H9 (cell line): ENCODE data around the gene TOGARAM2. TPM values are rescaled to one million over a fixed set of nuclear protein-coding genes. Genes with fewer than 3 reads are reported as not detected.

Source experiments
- DNase-seq: peaks from one replicate; pipeline ENCODE4 v3.0.0-alpha.2; 2017
- H2AFZ ChIP-seq: one replicate; pipeline ENCODE4 v1.6.1; 2013; ENCODE audit warnings: mild to moderate bottlenecking, low read length, control low read depth, moderate library complexity
- H2AK5ac ChIP-seq: 2 replicates; pipeline ENCODE4 v1.6.1; 2013; ENCODE audit warnings: low read length, control low read depth, mixed read lengths; ENCODE audit not compliant: insufficient read length
- H2BK120ac ChIP-seq: one replicate; pipeline ENCODE4 v1.6.1; 2013; ENCODE audit warnings: low read depth, mild to moderate bottlenecking, low read length, control low read depth, inconsistent platforms; ENCODE audit not compliant: poor library complexity, severe bottlenecking
- H2BK12ac ChIP-seq: 2 replicates; pipeline ENCODE4 v1.6.1; 2013; ENCODE audit warnings: low read length, control low read depth, mixed read lengths, low read depth; ENCODE audit not compliant: insufficient read length
- H2BK15ac ChIP-seq: 2 replicates; pipeline ENCODE4 v1.6.1; 2013; ENCODE audit warnings: low read depth, low read length, control low read depth
- H2BK20ac ChIP-seq: one replicate; pipeline ENCODE4 v1.6.1; 2013; ENCODE audit warnings: low read depth, mild to moderate bottlenecking, low read length, control low read depth, inconsistent platforms; ENCODE audit not compliant: poor library complexity, severe bottlenecking
- H2BK5ac ChIP-seq: 2 replicates; pipeline ENCODE4 v1.6.1; 2013; ENCODE audit warnings: low read length, control low read depth, mixed read lengths; ENCODE audit not compliant: insufficient read length
- H3K14ac ChIP-seq: 2 replicates; pipeline ENCODE4 v1.6.1; 2013; ENCODE audit warnings: low read length, control low read depth; ENCODE audit not compliant: insufficient read depth
- H3K18ac ChIP-seq: 2 replicates; pipeline ENCODE4 v1.6.1; 2013; ENCODE audit warnings: low read depth, mild to moderate bottlenecking, mixed read lengths, low read length, control low read depth; ENCODE audit not compliant: insufficient read length
- H3K23ac ChIP-seq: 2 replicates; pipeline ENCODE4 v1.6.1; 2013; ENCODE audit warnings: low read length, control low read depth, mixed read lengths, low read depth; ENCODE audit not compliant: insufficient read length
- H3K23me2 ChIP-seq: 2 replicates; pipeline ENCODE4 v1.6.1; 2013; ENCODE audit warnings: low read depth, mild to moderate bottlenecking, mixed read lengths, low read length, control low read depth; ENCODE audit not compliant: insufficient read length, poor library complexity, severe bottlenecking
- H3K27ac ChIP-seq: 2 replicates; pipeline ENCODE4 v1.5.1; 2013; ENCODE audit warnings: low read length, control low read depth, mixed read lengths, low read depth; ENCODE audit not compliant: insufficient read length
- H3K27me3 ChIP-seq: 2 replicates; pipeline ENCODE4 v1.6.1; 2013; ENCODE audit warnings: low read length, control low read depth, inconsistent platforms; ENCODE audit not compliant: insufficient read depth
- H3K4ac ChIP-seq: 2 replicates; pipeline ENCODE4 v1.6.1; 2013; ENCODE audit warnings: low read depth, mild to moderate bottlenecking, control low read depth, inconsistent platforms, low read length, moderate library complexity
- H3K4me1 ChIP-seq: 2 replicates; pipeline ENCODE4 v1.6.1; 2013; ENCODE audit warnings: low read length, control low read depth, inconsistent platforms; ENCODE audit not compliant: insufficient read depth
- H3K4me2 ChIP-seq: 2 replicates; pipeline ENCODE4 v1.6.1; 2013; ENCODE audit warnings: low read length, control low read depth, mixed read lengths; ENCODE audit not compliant: insufficient read length, insufficient read depth
- H3K56ac ChIP-seq: 2 replicates; pipeline ENCODE4 v1.6.1; 2013; ENCODE audit warnings: low read depth, mild to moderate bottlenecking, mixed read lengths, low read length, control low read depth; ENCODE audit not compliant: insufficient read length
- H3K79me1 ChIP-seq: 2 replicates; pipeline ENCODE4 v1.6.1; 2013; ENCODE audit warnings: low read depth, mild to moderate bottlenecking, moderate library complexity, low read length, control low read depth, inconsistent platforms; ENCODE audit not compliant: insufficient read depth, poor library complexity, severe bottlenecking
- H3K79me2 ChIP-seq: 2 replicates; pipeline ENCODE4 v1.6.1; 2013; ENCODE audit warnings: low read length, control low read depth, inconsistent platforms; ENCODE audit not compliant: insufficient read depth
- H3K9ac ChIP-seq: 2 replicates; pipeline ENCODE4 v1.6.1; 2013; ENCODE audit warnings: low read length, control low read depth, mixed read lengths; ENCODE audit not compliant: insufficient read length; ENCODE audit errors: extremely low read depth
- H3K9me3 ChIP-seq: one replicate; pipeline ENCODE4 v1.6.1; 2013; ENCODE audit warnings: low read depth, low read length, inconsistent platforms; ENCODE audit not compliant: control insufficient read depth
- H3T11ph ChIP-seq: one replicate; pipeline ENCODE4 v1.6.1; 2013; ENCODE audit warnings: mild to moderate bottlenecking, low read length, control low read depth, inconsistent platforms
- H4K20me1 ChIP-seq: one replicate; pipeline ENCODE4 v1.6.1; 2013; ENCODE audit not compliant: control insufficient read depth, insufficient read length, insufficient read depth
- H4K5ac ChIP-seq: 2 replicates; pipeline ENCODE4 v1.6.1; 2013; ENCODE audit warnings: low read depth, mild to moderate bottlenecking, mixed read lengths, low read length, control low read depth; ENCODE audit not compliant: insufficient read length
- H4K8ac ChIP-seq: replicated peaks from 2 replicates; pipeline ENCODE4 v1.6.1; 2013; ENCODE audit warnings: low read length, control low read depth, mixed read lengths, low read depth; ENCODE audit not compliant: insufficient read length
- H4K91ac ChIP-seq: 2 replicates; pipeline ENCODE4 v1.6.1; 2013; ENCODE audit warnings: low read depth, mild to moderate bottlenecking, moderate library complexity, mixed read lengths, low read length, control low read depth; ENCODE audit not compliant: insufficient read length
- H3K27ac Mint-ChIP-seq, 3 experiments: 2 replicates in 2 of 3; 3 replicates in 1 of 3; pipeline ENCODE4 v1.8.0; 2020 to 2021; ENCODE audit warnings: mixed read lengths in 3 of 3, mild to moderate bottlenecking in 1 of 3, moderate library complexity in 1 of 3
- H3K27me3 Mint-ChIP-seq: 2 replicates; pipeline ENCODE4 v1.8.0; 2021; ENCODE audit warnings: low read depth, mild to moderate bottlenecking, moderate library complexity, mixed read lengths
- H3K36me3 Mint-ChIP-seq, 3 experiments: 2 replicates in 2 of 3; 3 replicates in 1 of 3; pipeline ENCODE4 v1.8.0; 2020 to 2021; ENCODE audit warnings: low read depth in 3 of 3, mixed read lengths in 3 of 3; ENCODE audit not compliant: insufficient read depth in 1 of 3
- H3K4me1 Mint-ChIP-seq, 2 experiments: 2 replicates each; pipeline ENCODE4 v1.8.0; 2020; ENCODE audit warnings: mixed read lengths in 2 of 2
- H3K4me3 Mint-ChIP-seq, 2 experiments: 2 replicates in 1 of 2; 3 replicates in 1 of 2; pipeline ENCODE4 v1.8.0; 2020 to 2021; ENCODE audit warnings: mild to moderate bottlenecking in 2 of 2, mixed read lengths in 2 of 2, moderate library complexity in 1 of 2
- H3K9me3 Mint-ChIP-seq, 2 experiments: 2 replicates in 1 of 2; 3 replicates in 1 of 2; pipeline ENCODE4 v1.8.0; 2020; ENCODE audit warnings: mild to moderate bottlenecking in 2 of 2, mixed read lengths in 2 of 2, moderate library complexity in 1 of 2
- WGBS: extraction: QIAGEN DNeasy Blood & Tissue Kit; methylation state at CpG from one replicate; pipeline ENCODE4 v1.1.7; 2013; ENCODE audit warnings: missing lambda C conversion rate, low lambda C conversion rate, mixed read lengths; ENCODE audit not compliant: insufficient read length; ENCODE audit errors: extremely low coverage; 5-methylcytosine and 5-hydroxymethylcytosine counted together
- total RNA-seq: library from RNA; stranded (reverse); gene quantifications from 2 replicates; pipeline ENCODE4 v1.2.1, GENCODE V29; 2021
- TF ChIP-seq, protein P1 (sequence below): fragments of 200-600 bp; sonication (generic); conservative IDR thresholded peaks from 3 replicates; pipeline ENCODE4 v1.8.0; 2021; ENCODE audit warnings: antibody characterized with exemption, mild to moderate bottlenecking

Gene TOGARAM2
- total RNA-seq, 1 experiment from 2014 or later = 0.83 TPM

DNA sequence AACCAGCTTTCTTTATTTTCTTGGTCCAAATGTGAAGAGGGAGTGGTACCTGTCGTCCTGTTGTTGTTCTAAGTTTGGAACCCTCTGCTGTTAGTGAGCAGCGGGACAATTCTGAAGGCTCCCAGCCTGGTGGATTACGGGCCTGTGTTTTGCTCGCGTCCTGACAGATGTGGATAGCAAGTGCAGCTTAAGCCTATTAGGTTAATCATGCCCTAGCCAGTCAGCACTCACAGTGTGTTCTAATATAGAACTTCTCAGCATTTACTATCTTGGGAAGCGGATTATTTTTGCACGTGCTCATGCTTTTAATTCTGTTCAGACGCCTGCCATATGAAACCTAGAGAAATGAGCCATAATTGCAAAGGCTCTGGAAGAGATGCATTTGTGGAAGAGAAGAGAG lies 93.3 kb downstream of the TOGARAM2 start, which contains the start of gene PCARE:
Gene PCARE (minus strand): TSS at position 113 of the 400 bp plus-strand sequence. CDS start 262 bp downstream, outside the sequence.
- Histone ChIP-seq H4K91ac (no peak within 1 kb of the TSS), H4K20me1 (no peaks in the 10 kb centered on the region), H2BK20ac (no peak within 1 kb of the TSS), H3K23me2 (no peaks in the 10 kb centered on the region), H2BK120ac (no peak within 1 kb of the TSS), H3K79me2 (no peaks in the 10 kb centered on the region), H3K27me3 (no peaks in the 10 kb centered on the region), H2AFZ (no peak within 1 kb of the TSS), H3K14ac (no peak within 1 kb of the TSS), H3K27ac (no peak within 1 kb of the TSS), H3K23ac (no peak within 1 kb of the TSS), H2AK5ac (no peak within 1 kb of the TSS), H3K9ac (no peak within 1 kb of the TSS), H3K4ac (no peak within 1 kb of the TSS), H3K4me2 (no peak within 1 kb of the TSS), H2BK15ac (no peak within 1 kb of the TSS), H3K56ac (no peak within 1 kb of the TSS), H3T11ph (no peak within 1 kb of the TSS), H3K79me1 (no peaks in the 10 kb centered on the region), H3K18ac (no peak within 1 kb of the TSS), H4K8ac (no peak within 1 kb of the TSS), H4K5ac (no peak within 1 kb of the TSS), H3K9me3 (peaks cover under 1% of the 10 kb centered on the region), H2BK12ac (no peak within 1 kb of the TSS), H2BK5ac (no peak within 1 kb of the TSS), H3K4me1 (no peaks in the 10 kb centered on the region)
- TF ChIP-seq, protein P1, sequence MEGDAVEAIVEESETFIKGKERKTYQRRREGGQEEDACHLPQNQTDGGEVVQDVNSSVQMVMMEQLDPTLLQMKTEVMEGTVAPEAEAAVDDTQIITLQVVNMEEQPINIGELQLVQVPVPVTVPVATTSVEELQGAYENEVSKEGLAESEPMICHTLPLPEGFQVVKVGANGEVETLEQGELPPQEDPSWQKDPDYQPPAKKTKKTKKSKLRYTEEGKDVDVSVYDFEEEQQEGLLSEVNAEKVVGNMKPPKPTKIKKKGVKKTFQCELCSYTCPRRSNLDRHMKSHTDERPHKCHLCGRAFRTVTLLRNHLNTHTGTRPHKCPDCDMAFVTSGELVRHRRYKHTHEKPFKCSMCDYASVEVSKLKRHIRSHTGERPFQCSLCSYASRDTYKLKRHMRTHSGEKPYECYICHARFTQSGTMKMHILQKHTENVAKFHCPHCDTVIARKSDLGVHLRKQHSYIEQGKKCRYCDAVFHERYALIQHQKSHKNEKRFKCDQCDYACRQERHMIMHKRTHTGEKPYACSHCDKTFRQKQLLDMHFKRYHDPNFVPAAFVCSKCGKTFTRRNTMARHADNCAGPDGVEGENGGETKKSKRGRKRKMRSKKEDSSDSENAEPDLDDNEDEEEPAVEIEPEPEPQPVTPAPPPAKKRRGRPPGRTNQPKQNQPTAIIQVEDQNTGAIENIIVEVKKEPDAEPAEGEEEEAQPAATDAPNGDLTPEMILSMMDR = no peak
- no peak for DNase-seq
- no peak within 1 kb of the TSS for H3K27ac Mint-ChIP-seq
- no peak within 1 kb of the TSS for H3K4me3 Mint-ChIP-seq
- H3K9me3 Mint-ChIP-seq = no peaks in the 10 kb centered on the region
- WGBS = no CpG with 5 or more reads among the region's 8 CpGs
- peaks cover 0 to 5% of the 10 kb centered on the region in 2 experiments; a peak in 2 of 4 replicates for H3K4me1 Mint-ChIP-seq
- H3K36me3 Mint-ChIP-seq = no peaks in the 10 kb centered on the region; a peak in 1 of 7 replicates
- peaks cover 2% of the 10 kb centered on the region; the same call in 1 of the 2 replicates for H3K27me3 Mint-ChIP-seq
